WTC11 (cell line): ENCODE data around the gene NDOR1. TPM values are rescaled to one million over a fixed set of nuclear protein-coding genes. Genes with fewer than 3 reads are reported as not detected.

Source experiments
- ATAC-seq: fragments of 200-7000 bp; cut with Tn5 transposase; 2 replicates; pipeline ENCODE4 v1.10.0; 2021; ENCODE audit warnings: mild to moderate bottlenecking, moderate library complexity
- CTCF ChIA-PET: fragments of 300-600 bp; sonication (Branson Sonifier 250); formaldehyde crosslinking; loops from one replicate; lab custom pipeline; 2021; ENCODE audit warnings: antibody characterized with exemption; lab: Charles Lee
- POLR2A ChIA-PET: fragments of 350-600 bp; sonication (Branson Sonifier 250); formaldehyde crosslinking; loops from one replicate; lab custom pipeline; 2021; ENCODE audit warnings: antibody characterized with exemption; lab: Charles Lee
- DNase-seq: peaks from one replicate; pipeline ENCODE4 v3.0.0; 2021; ENCODE audit warnings: low spot score
- H3K27ac Mint-ChIP-seq: 2 replicates; pipeline ENCODE4 v1.8.0; 2021; ENCODE audit warnings: mixed read lengths
- H3K27me3 Mint-ChIP-seq: 2 replicates; pipeline ENCODE4 v1.8.0; 2021; ENCODE audit warnings: low read depth, mild to moderate bottlenecking, moderate library complexity, mixed read lengths
- H3K36me3 Mint-ChIP-seq: 2 replicates; pipeline ENCODE4 v1.8.0; 2021; ENCODE audit warnings: mixed read lengths
- H3K4me1 Mint-ChIP-seq: 2 replicates; pipeline ENCODE4 v1.8.0; 2022; ENCODE audit warnings: mixed read lengths
- H3K4me3 Mint-ChIP-seq: 2 replicates; pipeline ENCODE4 v1.8.0; 2021; ENCODE audit warnings: mild to moderate bottlenecking, moderate library complexity, mixed read lengths
- H3K9me3 Mint-ChIP-seq: 2 replicates; pipeline ENCODE4 v1.8.0; 2021; ENCODE audit warnings: mixed read lengths
- E2F1 ChIP-seq: sonication (generic); formaldehyde crosslinking; IDR thresholded peaks from 2 replicates; pipeline ENCODE4 v1.8.0; 2022; ENCODE audit warnings: mild to moderate bottlenecking, missing genetic modification reagents
- ELF4 ChIP-seq: sonication (generic); formaldehyde crosslinking; IDR thresholded peaks from 2 replicates; pipeline ENCODE4 v1.8.1; 2022; ENCODE audit warnings: low read depth, mild to moderate bottlenecking, moderate library complexity, missing genetic modification reagents
- FOXP1 ChIP-seq: sonication (generic); formaldehyde crosslinking; IDR thresholded peaks from 2 replicates; pipeline ENCODE4 v1.8.0; 2022; ENCODE audit warnings: missing genetic modification reagents, mild to moderate bottlenecking, moderate library complexity, borderline replicate concordance
- HMGXB4 ChIP-seq: sonication (generic); formaldehyde crosslinking; IDR thresholded peaks from 2 replicates; pipeline ENCODE4 v1.8.1; 2023; ENCODE audit warnings: mild to moderate bottlenecking, moderate library complexity, missing genetic modification reagents
- IRF1 ChIP-seq: sonication (generic); formaldehyde crosslinking; IDR thresholded peaks from 2 replicates; pipeline ENCODE4 v1.8.0; 2023; ENCODE audit warnings: missing genetic modification reagents
- JUN ChIP-seq: sonication (generic); formaldehyde crosslinking; IDR thresholded peaks from 2 replicates; pipeline ENCODE4 v1.8.0; 2023; ENCODE audit warnings: mild to moderate bottlenecking, missing genetic modification reagents
- MAX ChIP-seq: sonication (generic); formaldehyde crosslinking; IDR thresholded peaks from 2 replicates; pipeline ENCODE4 v1.8.0; 2022; ENCODE audit warnings: mild to moderate bottlenecking, missing genetic modification reagents
- NR1H2 ChIP-seq: sonication (generic); formaldehyde crosslinking; IDR thresholded peaks from 2 replicates; pipeline ENCODE4 v1.9.0; 2021; ENCODE audit warnings: mild to moderate bottlenecking, moderate library complexity, missing genetic modification reagents
- NR2C2 ChIP-seq: sonication (generic); formaldehyde crosslinking; IDR thresholded peaks from 2 replicates; pipeline ENCODE4 v1.8.0; 2022; ENCODE audit warnings: mild to moderate bottlenecking, missing genetic modification reagents
- SP1 ChIP-seq: sonication (generic); formaldehyde crosslinking; conservative IDR thresholded peaks from 2 replicates; pipeline ENCODE4 v1.8.1; 2022; ENCODE audit warnings: missing genetic modification reagents
- TCF7 ChIP-seq: sonication (generic); formaldehyde crosslinking; IDR thresholded peaks from 2 replicates; pipeline ENCODE4 v1.8.0; 2022; ENCODE audit warnings: mild to moderate bottlenecking, low read depth, missing genetic modification reagents, moderate library complexity
- ZNF512 ChIP-seq: sonication (generic); formaldehyde crosslinking; IDR thresholded peaks from 2 replicates; pipeline ENCODE4 v1.8.1; 2022; ENCODE audit warnings: missing genetic modification reagents, borderline replicate concordance
- total RNA-seq: library from RNA; stranded (reverse); gene quantifications from 3 replicates; pipeline ENCODE4 v1.2.3, GENCODE V29; 2021

NDOR1 gene
- total RNA-seq, 1 experiment from 2014 or later, result 49.0 TPM

- TF ChIP-seq TCF7 (CRISPR knock-in tag), result no peak
- no peak for TF ChIP-seq NR2C2 (CRISPR knock-in tag)
- TF ChIP-seq ELF4 (CRISPR knock-in tag), result no peak
Observed at GRCh38 chr9:137221095-137221505, 15.6 kb downstream of the NDOR1 start (continued).

- Mint-ChIP-seq H3K4me1 (peaks cover 4% of the 10 kb centered on the region; the same call in 1 of the 2 replicates), H3K27me3 (no peaks in the 10 kb centered on the region), H3K36me3 (no peaks in the 10 kb centered on the region), H3K27ac (no peak overlapping the region), H3K4me3 (no peak overlapping the region), H3K9me3 (no peaks in the 10 kb centered on the region)
- peak; percentile 9 for ATAC-seq
- 0 out of 2 replicates have a peak, but pooled peaks have one; percentile 34 for TF ChIP-seq FOXP1 (CRISPR knock-in tag)
- TF ChIP-seq HMGXB4 (CRISPR knock-in tag), result peak; percentile 45; the same call in 1 of the 2 replicates
- TF ChIP-seq IRF1, result no peak
- no peak for TF ChIP-seq E2F1 (CRISPR knock-in tag)
- TF ChIP-seq ZNF512 (CRISPR knock-in tag), result no peak
- TF ChIP-seq SP1 (CRISPR knock-in tag), result peak; percentile 53; the same call in 1 of the 2 replicates
- no peak for TF ChIP-seq NR1H2 (CRISPR knock-in tag)
- no peak for TF ChIP-seq JUN (CRISPR knock-in tag)
- DNase-seq, result peak; percentile 68
- ChIA-PET CTCF (interaction anchor here (0.6 to 8.9 kb wide), 14 partner anchors 14 to 496 kb away, joined by 3 to 143 read pairs (median 5); partner anchors contain the start of genes NPDC1, SAPCD2 and TPRN), POLR2A (interaction anchor here (2.8 kb wide), 1 partner anchor 21 kb away, joined by 12 read pairs; the partner anchor contains the start of gene TPRN)
Observed at GRCh38 chr9:137221506-137222111, 16.1 kb downstream of the NDOR1 start.

GRCh38 chr9:137222190-137223077 is 16.9 kb downstream of the NDOR1 start, which contains the start of gene RNF208:
Gene RNF208, minus strand, starts transcription at chr9:137222240. Its CDS starts 1,028 bp downstream, at chr9:137221212.
- DNase-seq, result peak; percentile 58
- Mint-ChIP-seq H3K4me3 (peak within 1 kb of the TSS; percentile 77), H3K27ac (no peak within 1 kb of the TSS), H3K36me3 (no peaks in the 10 kb centered on the region), H3K27me3 (no peaks in the 10 kb centered on the region), H3K4me1 (peaks cover under 1% of the 10 kb centered on the region), H3K9me3 (no peaks in the 10 kb centered on the region)
- ChIA-PET POLR2A (interaction anchor here (0.7 to 2.8 kb wide), 8 partner anchors 11 to 193 kb away, joined by 3 to 12 read pairs (median 4); partner anchors contain the start of genes MAN1B1 and TPRN), CTCF (interaction anchor here (0.5 to 8.9 kb wide), 32 partner anchors 9 to 497 kb away, joined by 3 to 143 read pairs (median 4); partner anchors contain the start of genes EXD3, GRIN1, NOXA1 and NPDC1)
- TF ChIP-seq FOXP1 (CRISPR knock-in tag) (no peak), MAX (0 out of 2 replicates have a peak, but pooled peaks have one; percentile 11)
- peak; percentile 0 for ATAC-seq
